GM10248 (cell line): ENCODE data around the gene PMM2.
"Not testable (repeated sequence)": the region's sequence is repeated elsewhere in the genome, so short reads cannot be mapped to it uniquely, and the experiment has no call there.

ENCODE experiments used
- CTCF ChIA-PET: fragments of 300-600 bp; sonication (Branson Sonifier 250); formaldehyde crosslinking; extraction: SDS; loops from one replicate; lab custom pipeline; 2021; ENCODE audit warnings: antibody characterized with exemption; lab: Yijun Ruan, JAX
- POLR2A ChIA-PET: fragments of 350-650 bp; sonication (Branson Sonifier 250); formaldehyde crosslinking; extraction: SDS; loops from one replicate; lab custom pipeline; 2020; ENCODE audit warnings: antibody characterized with exemption; lab: Yijun Ruan, JAX
- DNase-seq: peaks from one replicate; pipeline ENCODE4 v3.0.0; 2012; ENCODE audit errors: extremely low spot score
- CTCF ChIP-seq: IDR thresholded peaks from 2 replicates; pipeline ENCODE4 v1.5.1; 2012; ENCODE audit warnings: mild to moderate bottlenecking, low read depth; ENCODE audit errors: extremely low read depth, missing control alignments, control extremely low read depth

Gene PMM2

GRCh38 chr16:8777217-8777616, 20.4 kb upstream of the PMM2 start:
- POLR2A ChIA-PET, result no interaction called here

GRCh38 chr16:8781797-8782196, 15.8 kb upstream of the PMM2 start:
- no peak for DNase-seq
- CTCF ChIA-PET, result no interaction called here
- no peak for TF ChIP-seq CTCF
- POLR2A ChIA-PET, result no interaction called here

More at GRCh38 chr16:8777217-8777616, 20.4 kb upstream of the PMM2 start:
- TF ChIP-seq CTCF, result no peak
- CTCF ChIA-PET, result no interaction called here
- DNase-seq, result no peak

GRCh38 chr16:8782673-8783072, 15.0 kb upstream of the PMM2 start:
- ChIA-PET CTCF (no interaction called here), POLR2A (no interaction called here)
- TF ChIP-seq CTCF, result no peak
- no peak for DNase-seq

- no peak for DNase-seq
- ChIA-PET CTCF (no interaction called here), POLR2A (no interaction called here)
- no peak for TF ChIP-seq CTCF
These were observed 12.2 kb upstream of the PMM2 start for GRCh38 chr16:8785408-8785807.

- POLR2A ChIA-PET, result interaction anchor here (0.6 kb wide), 1 partner anchor 306 kb away, joined by 3 read pairs; no protein-coding TSS in a partner anchor
- DNase-seq, CTCF ChIA-PET: not testable (repeated sequence)
These were observed 11.3 kb upstream of the PMM2 start for GRCh38 chr16:8786316-8786715.

GRCh38 chr16:8788578-8789172, 9.0 kb upstream of the PMM2 start:
- TF ChIP-seq CTCF, result no peak
- DNase-seq, result no peak
- ChIA-PET POLR2A (no interaction called here), CTCF (interaction anchor here (1.2 kb wide), 1 partner anchor 91 kb away, joined by 4 read pairs; no protein-coding TSS in a partner anchor)

GRCh38 chr16:8795091-8795490, 2.5 kb upstream of the PMM2 start:
- TF ChIP-seq CTCF, result no peak
- CTCF ChIA-PET, result no interaction called here
- DNase-seq, result no peak
- POLR2A ChIA-PET, result no interaction called here
